OCI-LY3 (cell line): ENCODE data around the gene ARL17A.
"Not testable (repeated sequence)": the region's sequence is repeated elsewhere in the genome, so short reads cannot be mapped to it uniquely, and the experiment has no call there.

Experiments used
- H2AFZ ChIP-seq: fragments of 200-600, 300-600 bp; shearing (Covaris generic); 2 replicates; pipeline ENCODE4 v1.6.0; 2014; ENCODE audit warnings: antibody characterized with exemption, low read depth, low read length
- H3K27ac ChIP-seq: fragments of 200-600, 300-600 bp; sonication (generic); 2 replicates; pipeline ENCODE4 v1.5.1; 2014; ENCODE audit warnings: mild to moderate bottlenecking, low read length, moderate library complexity, mixed read lengths
- H3K27me3 ChIP-seq: fragments of 200-600, 300-600 bp; sonication (generic); 2 replicates; pipeline ENCODE4 v1.6.1; 2014; ENCODE audit warnings: low read depth, low read length, mixed read lengths
- H3K36me3 ChIP-seq: fragments of 200-600, 300-600 bp; sonication (generic); replicated peaks from 2 replicates; pipeline ENCODE3; 2014; ENCODE audit warnings: low read depth, low read length, mixed read lengths
- H3K4me1 ChIP-seq: fragments of 300-600, 200-600 bp; sonication (generic); 2 replicates; pipeline ENCODE4 v1.6.1; 2014; ENCODE audit warnings: low read length, mixed read lengths
- H3K4me2 ChIP-seq: fragments of 200-600, 300-600 bp; sonication (generic); 2 replicates; pipeline ENCODE4 v1.6.1; 2014; ENCODE audit warnings: low read length, mixed read lengths
- H3K4me3 ChIP-seq: fragments of 300-600, 200-600 bp; sonication (generic); 2 replicates; pipeline ENCODE4 v1.5.1; 2014; ENCODE audit warnings: antibody characterized with exemption, mild to moderate bottlenecking, low read length, moderate library complexity
- H3K79me2 ChIP-seq: fragments of 300-600, 200-600 bp; shearing (Covaris generic); 2 replicates; pipeline ENCODE4 v1.6.1; 2014; ENCODE audit warnings: mild to moderate bottlenecking, low read length, mixed read lengths
- H3K9ac ChIP-seq: fragments of 300-600, 200-600 bp; shearing (Covaris generic); 2 replicates; pipeline ENCODE4 v1.6.0; 2014; ENCODE audit warnings: mild to moderate bottlenecking, low read length, moderate library complexity
- H3K9me3 ChIP-seq: fragments of 200-600, 300-600 bp; shearing (Covaris generic); 2 replicates; pipeline ENCODE4 v1.6.1; 2014; ENCODE audit warnings: low read length, mixed read lengths; ENCODE audit not compliant: insufficient read depth
- H4K20me1 ChIP-seq: fragments of 200-600, 300-600 bp; sonication (generic); 2 replicates; pipeline ENCODE4 v1.6.1; 2016; ENCODE audit warnings: low read length, mixed read lengths; ENCODE audit not compliant: insufficient read depth

ARL17A gene

GRCh38 chr17:46566284-46566683, 13.2 kb downstream of the ARL17A start:
- not testable (repeated sequence) for H3K27ac ChIP-seq, H3K27me3 ChIP-seq, H3K36me3 ChIP-seq, H3K9ac ChIP-seq, H3K79me2 ChIP-seq, H3K4me3 ChIP-seq, H3K4me1 ChIP-seq, H3K4me2 ChIP-seq, H2AFZ ChIP-seq, H3K9me3 ChIP-seq, H4K20me1 ChIP-seq

- H2AFZ ChIP-seq, H3K27me3 ChIP-seq, H3K36me3 ChIP-seq, H3K79me2 ChIP-seq, H3K4me2 ChIP-seq, H3K4me1 ChIP-seq, H3K4me3 ChIP-seq, H3K27ac ChIP-seq, H3K9me3 ChIP-seq, H4K20me1 ChIP-seq, H3K9ac ChIP-seq: not testable (repeated sequence)
Measured at GRCh38 chr17:46560048-46560447, 19.4 kb downstream of the ARL17A start.

- not testable (repeated sequence) for H3K79me2 ChIP-seq, H3K4me1 ChIP-seq, H3K9me3 ChIP-seq, H2AFZ ChIP-seq, H3K4me2 ChIP-seq, H3K27ac ChIP-seq, H3K9ac ChIP-seq, H3K4me3 ChIP-seq, H3K27me3 ChIP-seq, H4K20me1 ChIP-seq, H3K36me3 ChIP-seq
Measured at GRCh38 chr17:46559155-46559554, 20.3 kb downstream of the ARL17A start.

- H3K4me3 ChIP-seq, H3K27me3 ChIP-seq, H3K4me2 ChIP-seq, H4K20me1 ChIP-seq, H2AFZ ChIP-seq, H3K27ac ChIP-seq, H3K9me3 ChIP-seq, H3K9ac ChIP-seq, H3K79me2 ChIP-seq, H3K4me1 ChIP-seq, H3K36me3 ChIP-seq: not testable (repeated sequence)
Measured at GRCh38 chr17:46548607-46549006, 30.9 kb downstream of the ARL17A start.

- not testable (repeated sequence) for H3K4me3 ChIP-seq, H3K9ac ChIP-seq, H3K27me3 ChIP-seq, H3K4me1 ChIP-seq, H3K27ac ChIP-seq, H3K79me2 ChIP-seq, H2AFZ ChIP-seq, H3K9me3 ChIP-seq, H4K20me1 ChIP-seq, H3K36me3 ChIP-seq, H3K4me2 ChIP-seq
Measured at GRCh38 chr17:46534716-46535115, 44.8 kb downstream of the ARL17A start.

- H3K4me3 ChIP-seq, H2AFZ ChIP-seq, H4K20me1 ChIP-seq, H3K79me2 ChIP-seq, H3K36me3 ChIP-seq, H3K4me1 ChIP-seq, H3K9ac ChIP-seq, H3K27ac ChIP-seq, H3K4me2 ChIP-seq, H3K9me3 ChIP-seq, H3K27me3 ChIP-seq: not testable (repeated sequence)
Measured at GRCh38 chr17:46512168-46512567, 67.3 kb downstream of the ARL17A start, which contains the start of gene LRRC37A2. Gene LRRC37A2, plus strand, starts transcription at chr17:46512468. Its CDS starts 245 bp downstream, at chr17:46512713.

GRCh38 chr17:46505896-46506295, 73.6 kb downstream of the ARL17A start:
- H3K4me1 ChIP-seq, H3K4me2 ChIP-seq, H2AFZ ChIP-seq, H3K9me3 ChIP-seq, H3K27ac ChIP-seq, H4K20me1 ChIP-seq, H3K9ac ChIP-seq, H3K4me3 ChIP-seq, H3K36me3 ChIP-seq, H3K27me3 ChIP-seq, H3K79me2 ChIP-seq: not testable (repeated sequence)

GRCh38 chr17:46499437-46500139, 79.9 kb downstream of the ARL17A start:
- not testable (repeated sequence) for H3K4me3 ChIP-seq

GRCh38 chr17:46492021-46492420, 87.5 kb downstream of the ARL17A start:
- H3K27ac ChIP-seq, H3K9ac ChIP-seq, H4K20me1 ChIP-seq, H3K9me3 ChIP-seq, H2AFZ ChIP-seq, H3K79me2 ChIP-seq, H3K27me3 ChIP-seq, H3K36me3 ChIP-seq, H3K4me2 ChIP-seq, H3K4me1 ChIP-seq, H3K4me3 ChIP-seq: not testable (repeated sequence)

More at GRCh38 chr17:46499437-46500139, 79.9 kb downstream of the ARL17A start:
- not testable (repeated sequence) for H3K9me3 ChIP-seq, H2AFZ ChIP-seq, H3K79me2 ChIP-seq, H3K27me3 ChIP-seq, H3K9ac ChIP-seq, H3K4me1 ChIP-seq, H3K4me2 ChIP-seq, H4K20me1 ChIP-seq, H3K36me3 ChIP-seq, H3K27ac ChIP-seq

GRCh38 chr17:46481310-46481709, 98.2 kb downstream of the ARL17A start:
- H3K4me1 ChIP-seq, H3K27ac ChIP-seq, H3K36me3 ChIP-seq, H3K4me2 ChIP-seq, H3K9me3 ChIP-seq, H3K9ac ChIP-seq, H2AFZ ChIP-seq, H4K20me1 ChIP-seq, H3K27me3 ChIP-seq, H3K4me3 ChIP-seq, H3K79me2 ChIP-seq: not testable (repeated sequence)
